ENCODE results near the gene MLXIPL. TPM values are rescaled to one million over a fixed set of nuclear protein-coding genes. Genes with fewer than 3 reads are reported as not detected.
"Not testable (repeated sequence)": the region's sequence is repeated elsewhere in the genome, so short reads cannot be mapped to it uniquely, and the experiment has no call there.

Gene MLXIPL
- polyA plus RNA-seq, 1 donor from 2014 or later = 1.8 TPM

DNA sequence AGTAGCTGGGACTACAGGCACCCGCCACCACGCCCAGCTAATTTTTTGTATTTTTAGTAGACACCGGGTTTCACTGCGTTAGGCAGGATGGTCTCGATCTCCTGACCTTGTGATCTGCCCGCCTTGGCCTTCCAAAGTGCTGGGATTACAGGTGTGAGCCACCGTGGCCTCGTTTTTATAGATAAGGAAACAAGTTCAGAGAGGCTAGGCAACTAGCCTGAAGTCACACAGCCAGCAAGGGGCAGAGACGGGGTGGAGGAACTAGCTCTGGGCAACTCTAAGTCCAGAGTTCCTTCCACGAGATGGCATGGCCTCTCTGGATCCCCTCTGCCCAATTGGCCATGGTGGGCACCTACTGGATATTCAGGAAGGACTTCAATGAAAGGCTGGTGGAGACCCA is 9.4 kb downstream of the MLXIPL start:
- H3K9me3 ChIP-seq (ENCODE audit: low read length); H4K20me1 ChIP-seq (ENCODE audit: insufficient read depth); H3K27me3 ChIP-seq (ENCODE audit: insufficient read depth, low read depth, low read length); H3K4me2 ChIP-seq (ENCODE audit: low read length); H3K9me2 ChIP-seq (ENCODE audit: insufficient read depth, low read length); H3K9ac ChIP-seq (ENCODE audit: low read length); H3K27ac ChIP-seq (ENCODE audit: low read length); H2AFZ ChIP-seq (ENCODE audit: low read depth, low read length); H3F3A ChIP-seq (ENCODE audit: insufficient read depth, low read length, poor library complexity, severe bottlenecking); H3K36me3 ChIP-seq (ENCODE audit: insufficient read depth, low read length); H3K79me2 ChIP-seq (replicated peaks; ENCODE audit: insufficient read depth, low read length); H3K4me3 ChIP-seq (ENCODE audit: low read length): not testable (repeated sequence)

DNA sequence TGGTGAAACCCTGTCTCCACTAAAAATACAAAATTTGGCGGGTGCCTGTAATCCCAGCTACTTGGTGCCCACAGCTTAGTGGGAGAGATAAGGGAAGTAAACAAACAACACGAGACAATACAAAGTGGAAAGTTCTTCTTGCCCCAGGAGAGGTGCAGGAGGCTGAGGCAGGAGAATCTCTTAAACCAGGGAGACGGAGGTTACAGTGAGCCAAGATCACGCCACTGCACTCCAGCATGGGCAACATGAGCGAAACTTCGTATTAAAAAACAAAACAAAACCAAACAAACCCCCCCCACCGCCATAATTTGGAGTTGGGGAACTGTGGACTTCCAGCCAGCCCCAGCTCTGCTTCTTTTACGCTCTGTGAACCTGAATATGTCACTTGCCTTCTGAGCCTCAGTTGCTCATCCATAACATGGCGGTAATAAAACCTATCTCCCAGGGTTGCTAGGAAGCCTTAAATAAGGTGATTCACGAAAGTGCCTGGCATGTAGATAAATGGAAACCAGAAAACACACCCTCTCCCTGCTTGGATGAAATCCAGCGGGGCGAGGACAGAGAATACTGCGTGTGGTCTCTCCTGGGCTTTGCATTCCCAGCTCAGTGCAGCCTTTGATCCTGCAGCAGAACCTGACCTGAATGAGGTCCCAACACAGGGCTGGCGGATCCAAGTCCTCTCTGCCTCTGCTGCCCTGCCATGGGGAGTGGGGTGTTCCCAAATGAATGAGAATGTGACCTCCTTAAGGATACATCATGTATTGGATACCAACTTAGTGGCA is 10.2 kb downstream of the MLXIPL start:
- H3K27ac ChIP-seq (ENCODE audit: low read length) = no peak overlapping the region
- H3K79me2 ChIP-seq (replicated peaks; ENCODE audit: insufficient read depth, low read length) = no peaks in the 10 kb centered on the region
- no peak overlapping the region for H3K9ac ChIP-seq (ENCODE audit: low read length)
- no peaks in the 10 kb centered on the region for H3F3A ChIP-seq (ENCODE audit: insufficient read depth, low read length, poor library complexity, severe bottlenecking)
- no peaks in the 10 kb centered on the region for H3K27me3 ChIP-seq (ENCODE audit: insufficient read depth, low read depth, low read length)
- H3K9me2 ChIP-seq (ENCODE audit: insufficient read depth, low read length) = no peaks in the 10 kb centered on the region
- no peak overlapping the region for H3K4me2 ChIP-seq (ENCODE audit: low read length)
- no peaks in the 10 kb centered on the region for H3K36me3 ChIP-seq (ENCODE audit: insufficient read depth, low read length)
- H2AFZ ChIP-seq (ENCODE audit: low read depth, low read length) = no peak overlapping the region
- no peaks in the 10 kb centered on the region for H4K20me1 ChIP-seq (ENCODE audit: insufficient read depth)
- no peaks in the 10 kb centered on the region for H3K9me3 ChIP-seq (ENCODE audit: low read length)
- no peak for TF ChIP-seq POLR2AphosphoS5 (IDR thresholded peaks at IDR 0.05)
- TF ChIP-seq, protein P1, sequence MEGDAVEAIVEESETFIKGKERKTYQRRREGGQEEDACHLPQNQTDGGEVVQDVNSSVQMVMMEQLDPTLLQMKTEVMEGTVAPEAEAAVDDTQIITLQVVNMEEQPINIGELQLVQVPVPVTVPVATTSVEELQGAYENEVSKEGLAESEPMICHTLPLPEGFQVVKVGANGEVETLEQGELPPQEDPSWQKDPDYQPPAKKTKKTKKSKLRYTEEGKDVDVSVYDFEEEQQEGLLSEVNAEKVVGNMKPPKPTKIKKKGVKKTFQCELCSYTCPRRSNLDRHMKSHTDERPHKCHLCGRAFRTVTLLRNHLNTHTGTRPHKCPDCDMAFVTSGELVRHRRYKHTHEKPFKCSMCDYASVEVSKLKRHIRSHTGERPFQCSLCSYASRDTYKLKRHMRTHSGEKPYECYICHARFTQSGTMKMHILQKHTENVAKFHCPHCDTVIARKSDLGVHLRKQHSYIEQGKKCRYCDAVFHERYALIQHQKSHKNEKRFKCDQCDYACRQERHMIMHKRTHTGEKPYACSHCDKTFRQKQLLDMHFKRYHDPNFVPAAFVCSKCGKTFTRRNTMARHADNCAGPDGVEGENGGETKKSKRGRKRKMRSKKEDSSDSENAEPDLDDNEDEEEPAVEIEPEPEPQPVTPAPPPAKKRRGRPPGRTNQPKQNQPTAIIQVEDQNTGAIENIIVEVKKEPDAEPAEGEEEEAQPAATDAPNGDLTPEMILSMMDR (IDR thresholded peaks at IDR 0.05; ENCODE audit: poor library complexity, severe bottlenecking) = no peak
- TF ChIP-seq, protein P2, sequence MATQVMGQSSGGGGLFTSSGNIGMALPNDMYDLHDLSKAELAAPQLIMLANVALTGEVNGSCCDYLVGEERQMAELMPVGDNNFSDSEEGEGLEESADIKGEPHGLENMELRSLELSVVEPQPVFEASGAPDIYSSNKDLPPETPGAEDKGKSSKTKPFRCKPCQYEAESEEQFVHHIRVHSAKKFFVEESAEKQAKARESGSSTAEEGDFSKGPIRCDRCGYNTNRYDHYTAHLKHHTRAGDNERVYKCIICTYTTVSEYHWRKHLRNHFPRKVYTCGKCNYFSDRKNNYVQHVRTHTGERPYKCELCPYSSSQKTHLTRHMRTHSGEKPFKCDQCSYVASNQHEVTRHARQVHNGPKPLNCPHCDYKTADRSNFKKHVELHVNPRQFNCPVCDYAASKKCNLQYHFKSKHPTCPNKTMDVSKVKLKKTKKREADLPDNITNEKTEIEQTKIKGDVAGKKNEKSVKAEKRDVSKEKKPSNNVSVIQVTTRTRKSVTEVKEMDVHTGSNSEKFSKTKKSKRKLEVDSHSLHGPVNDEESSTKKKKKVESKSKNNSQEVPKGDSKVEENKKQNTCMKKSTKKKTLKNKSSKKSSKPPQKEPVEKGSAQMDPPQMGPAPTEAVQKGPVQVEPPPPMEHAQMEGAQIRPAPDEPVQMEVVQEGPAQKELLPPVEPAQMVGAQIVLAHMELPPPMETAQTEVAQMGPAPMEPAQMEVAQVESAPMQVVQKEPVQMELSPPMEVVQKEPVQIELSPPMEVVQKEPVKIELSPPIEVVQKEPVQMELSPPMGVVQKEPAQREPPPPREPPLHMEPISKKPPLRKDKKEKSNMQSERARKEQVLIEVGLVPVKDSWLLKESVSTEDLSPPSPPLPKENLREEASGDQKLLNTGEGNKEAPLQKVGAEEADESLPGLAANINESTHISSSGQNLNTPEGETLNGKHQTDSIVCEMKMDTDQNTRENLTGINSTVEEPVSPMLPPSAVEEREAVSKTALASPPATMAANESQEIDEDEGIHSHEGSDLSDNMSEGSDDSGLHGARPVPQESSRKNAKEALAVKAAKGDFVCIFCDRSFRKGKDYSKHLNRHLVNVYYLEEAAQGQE (IDR thresholded peaks at IDR 0.05; ENCODE audit: borderline replicate concordance) = no peak
- no peak for TF ChIP-seq EP300 (conservative IDR thresholded peaks at IDR 0.05; ENCODE audit: poor library complexity, severe bottlenecking)
- no peak for TF ChIP-seq MXI1 (conservative IDR thresholded peaks at IDR 0.05; ENCODE audit: poor library complexity, severe bottlenecking)
- no peak for TF ChIP-seq TAF1 (IDR thresholded peaks at IDR 0.05; ENCODE audit: low read depth)
- TF ChIP-seq RAD21 (conservative IDR thresholded peaks at IDR 0.05) = no peak
- no peak for TF ChIP-seq SMC3 (conservative IDR thresholded peaks at IDR 0.05; ENCODE audit: poor library complexity)
- H3K4me3 ChIP-seq (ENCODE audit: low read length) = no peak overlapping the region

Measured in neural cell (in vitro differentiated cells).